K562 (cell line): ENCODE results near the gene PDZRN4. TPM values are rescaled to one million over a fixed set of nuclear protein-coding genes. Genes with fewer than 3 reads are reported as not detected.
"Not testable (repeated sequence)": the region's sequence is repeated elsewhere in the genome, so short reads cannot be mapped to it uniquely, and the experiment has no call there.

Experiments
- ATAC-seq: fragments of 200-7000 bp; cut with Tn5 transposase; 3 replicates; pipeline ENCODE4 v1.9.1; 2020; ENCODE audit warnings: moderate library complexity
- BruUV-seq: library from RNA; stranded (reverse); fragments of 400-500 nt; replicated peaks from 2 replicates; lab custom pipeline; 2021; lab: Mats Ljungman, UMichigan
- CTCF ChIA-PET: fragments of 300-600 bp; formaldehyde crosslinking; extraction: SDS; loops from one replicate; lab custom pipeline; 2021; ENCODE audit warnings: low intra/inter-chr PET ratio; lab: Yijun Ruan, JAX
- POLR2A ChIA-PET: fragments of 300-600, 350-650 bp; sonication (Branson Sonifier 250); formaldehyde crosslinking; extraction: SDS; loops from one replicate; lab custom pipeline; 2021; ENCODE audit warnings: antibody characterized with exemption, inconsistent platforms; lab: Yijun Ruan, JAX
- DNase-seq, 4 experiments: peaks; one replicate each; pipeline versions ENCODE4 v3.0.0 to v3.0.0-alpha.2; 2011 to 2018; ENCODE audit warnings: low spot score in 3 of 4, mixed read lengths in 3 of 4; ENCODE audit errors: extremely low read depth in 1 of 4
- FAIRE-seq: peaks from 2 replicates; lab custom pipeline; 2011; peaks lifted over from hg19 to GRCh38; lab: Jason Lieb, UNC
- H2AFZ ChIP-seq: 2 replicates; pipeline ENCODE4 v1.6.0; 2011; ENCODE audit warnings: low read depth, low read length, control low read depth, inconsistent platforms
- H3K27ac ChIP-seq: fragments of 200-600 bp; 3 replicates; pipeline ENCODE4 v1.8.0; 2011; ENCODE audit warnings: low read depth, mild to moderate bottlenecking, control low read depth, inconsistent platforms, low read length, moderate library complexity, mixed read lengths; ENCODE audit errors: extremely low read depth
- H3K27me3 ChIP-seq, 2 experiments: fragments of 300-600 bp in 1 of 2; 2 replicates in 1 of 2; 3 replicates in 1 of 2; pipeline versions ENCODE4 v1.6.0 to v1.8.0; 2011; ENCODE audit warnings: inconsistent platforms in 2 of 2, low read length in 2 of 2, mild to moderate bottlenecking in 1 of 2, mixed read lengths in 1 of 2, moderate library complexity in 1 of 2; ENCODE audit not compliant: control insufficient read depth in 2 of 2, insufficient read depth in 2 of 2
- H3K36me3 ChIP-seq: fragments of 300-600 bp; 3 replicates; pipeline ENCODE4 v1.8.0; 2011; ENCODE audit warnings: mild to moderate bottlenecking, low read length, inconsistent platforms; ENCODE audit not compliant: control insufficient read depth, insufficient read depth
- H3K4me1 ChIP-seq, 2 experiments: fragments of 200-600 bp in 1 of 2; replicated peaks in 1 of 2; 2 replicates in 1 of 2; 3 replicates in 1 of 2; pipeline versions ENCODE4 v1.5.1 to v1.8.0; 2011; ENCODE audit warnings: inconsistent platforms in 2 of 2, low read length in 2 of 2, mild to moderate bottlenecking in 1 of 2, mixed read lengths in 1 of 2, moderate library complexity in 1 of 2; ENCODE audit not compliant: control insufficient read depth in 2 of 2, insufficient read depth in 2 of 2
- H3K4me2 ChIP-seq: 2 replicates; pipeline ENCODE4 v1.6.1; 2011; ENCODE audit warnings: low read length, control low read depth, inconsistent platforms, mixed read lengths; ENCODE audit not compliant: insufficient read depth
- H3K4me3 ChIP-seq: fragments of 200-600 bp; sonication (generic), shearing (Covaris generic); 2 replicates; pipeline ENCODE4 v1.5.1; 2016; ENCODE audit warnings: control low read depth, inconsistent platforms
- H3K79me2 ChIP-seq: fragments of 200-600 bp; 3 replicates; pipeline ENCODE4 v1.8.0; 2011; ENCODE audit warnings: low read length, inconsistent platforms; ENCODE audit not compliant: control insufficient read depth, insufficient read depth
- H3K9ac ChIP-seq, 2 experiments: 2 replicates each; pipeline versions ENCODE4 v1.6.0 to v1.6.1; 2011; ENCODE audit warnings: low read depth in 2 of 2, low read length in 2 of 2, control low read depth in 1 of 2, inconsistent platforms in 1 of 2, mild to moderate bottlenecking in 1 of 2, mixed read lengths in 1 of 2; ENCODE audit not compliant: insufficient read depth in 1 of 2
- H3K9me1 ChIP-seq: one replicate; pipeline ENCODE4 v1.6.0; 2011; ENCODE audit warnings: inconsistent platforms, mild to moderate bottlenecking, low read length, moderate library complexity; ENCODE audit not compliant: control insufficient read depth, insufficient read depth
- H3K9me3 ChIP-seq: replicated peaks from 2 replicates; pipeline ENCODE4 v1.5.1; 2011; ENCODE audit warnings: low read depth, low read length, inconsistent platforms; ENCODE audit not compliant: control insufficient read depth, insufficient read depth
- H4K20me1 ChIP-seq: replicated peaks from 2 replicates; pipeline ENCODE4 v1.6.1; 2011; ENCODE audit warnings: low read length, inconsistent platforms, mixed read lengths; ENCODE audit not compliant: control insufficient read depth, insufficient read depth
- ARHGAP35 ChIP-seq: fragments of 450-650 bp; IDR thresholded peaks from 2 replicates; pipeline ENCODE4 v1.6.1; 2018; ENCODE audit not compliant: partially characterized antibody
- RAD21 ChIP-seq, 2 experiments: fragments of 250-450 bp in 1 of 2; fragments of 450-650 bp in 1 of 2; sonication (Bioruptor Pico) in 1 of 2; formaldehyde crosslinking in 1 of 2; IDR thresholded peaks in 1 of 2; conservative IDR thresholded peaks in 1 of 2; 2 replicates each; pipeline versions ENCODE4 v1.4.0 to v1.8.0; 2020 to 2022; ENCODE audit warnings: mild to moderate bottlenecking in 2 of 2, moderate library complexity in 1 of 2
- WGBS: fragments of 100-300 bp; shearing (Covaris generic); methylation state at CpG from one replicate; pipeline ENCODE4 v1.1.6; 2016; ENCODE audit warnings: low coverage, mixed read lengths; ENCODE audit not compliant: insufficient coverage; ENCODE audit errors: missing lambda C conversion rate; 5-methylcytosine and 5-hydroxymethylcytosine counted together
- in situ Hi-C: fragments of 300-500 bp; cut with MboI; formaldehyde crosslinking; loops from 4 replicates; pipeline ENCODE4 v1.15.0; 2018; ENCODE audit warnings: inconsistent platforms, mixed read lengths
- intact Hi-C: fragments of 100-400 bp; cut with micrococcal nuclease; formaldehyde crosslinking; loops from 2 replicates; pipeline ENCODE4 v1.14.2; 2022
- polyA plus RNA-seq, 8 experiments: library from polyadenylated mRNA; depleted of rRNA in 4 of 8; stranded (reverse) in 5 of 8; unstranded in 3 of 8; fragments of >200 nt; fragmentation: Nextera tagmentation in 2 of 8; fragmentation: Illumina TruSeq in 1 of 8; extraction: Ambion mirVana in 2 of 8; extraction: Trizol in 1 of 8; gene quantifications; 2 replicates each; pipeline versions ENCODE4 v1.2.1 to v1.2.3, GENCODE V29; 2011 to 2014; ENCODE audit warnings: inconsistent platforms in 1 of 8, missing spikeins in 1 of 8
- total RNA-seq, 7 experiments: library from RNA; depleted of rRNA in 6 of 7; stranded (reverse); fragments of >200 nt in 6 of 7; fragmentation: Illumina TruSeq in 2 of 7; extraction: Trizol in 2 of 7; gene quantifications; 2 replicates each; pipeline versions ENCODE4 v1.2.1 to v1.2.3, GENCODE V29; 2011 to 2021; ENCODE audit warnings: low replicate concordance in 1 of 7
- TF ChIP-seq, protein P1 (sequence below), 3 experiments: IDR thresholded peaks in 2 of 3; conservative IDR thresholded peaks in 1 of 3; 2 replicates each; pipeline ENCODE4 v1.5.1; 2011 to 2012; ENCODE audit warnings: low read length in 3 of 3, mild to moderate bottlenecking in 3 of 3, control low read depth in 2 of 3, improper control_type of control experiment in 1 of 3, inconsistent platforms in 1 of 3, low read depth in 1 of 3, mixed read lengths in 1 of 3, moderate library complexity in 1 of 3; ENCODE audit not compliant: insufficient read depth in 2 of 3

The PDZRN4 gene
- total and polyA plus RNA-seq, 9 of the 15 experiments (the other 6 are each of a cell fraction or from before 2014, with no cell fraction given), result not detected

DNA sequence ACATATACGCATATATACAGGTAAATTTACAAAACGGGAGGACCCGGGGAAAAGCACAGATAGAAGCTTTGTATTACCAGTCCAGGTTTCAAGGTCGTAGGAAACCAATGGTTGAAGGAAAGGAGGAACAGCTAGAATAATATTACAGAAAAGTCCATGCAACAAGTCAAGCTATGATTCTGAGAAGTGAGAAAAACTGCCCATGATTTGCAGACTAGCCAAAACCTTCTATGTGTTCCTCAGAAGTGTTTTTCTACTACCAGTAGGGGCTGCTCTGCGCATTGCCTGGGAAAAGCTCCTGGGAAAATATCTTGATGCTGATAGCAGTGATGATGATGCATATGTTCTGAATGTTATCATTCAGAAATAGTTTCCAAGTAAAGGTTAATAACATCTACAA lies 2.2 kb downstream of the PDZRN4 start:
- Histone ChIP-seq H3K9me3 (no peaks in the 10 kb centered on the region), H3K4me2 (no peak overlapping the region), H3K79me2 (no peaks in the 10 kb centered on the region), H4K20me1 (no peaks in the 10 kb centered on the region), H3K27ac (no peak overlapping the region), H3K9me1 (no peaks in the 10 kb centered on the region), H3K36me3 (no peaks in the 10 kb centered on the region), H3K4me1 (no peaks in the 10 kb centered on the region), H3K27me3 (no peaks in the 10 kb centered on the region), H3K4me3 (no peak overlapping the region), H3K9ac (no peak overlapping the region), H2AFZ (no peak overlapping the region)
- FAIRE-seq, result no peak
- TF ChIP-seq ARHGAP35 (no peak), RAD21 (CRISPR knock-in tag; conservative IDR thresholded peaks at IDR 0.05 in 1 of 2, IDR thresholded peaks at IDR 0.05 in 1 of 2) (peak; percentile 17 to 19; a peak in 3 of 4 replicates)
- TF ChIP-seq, protein P1, sequence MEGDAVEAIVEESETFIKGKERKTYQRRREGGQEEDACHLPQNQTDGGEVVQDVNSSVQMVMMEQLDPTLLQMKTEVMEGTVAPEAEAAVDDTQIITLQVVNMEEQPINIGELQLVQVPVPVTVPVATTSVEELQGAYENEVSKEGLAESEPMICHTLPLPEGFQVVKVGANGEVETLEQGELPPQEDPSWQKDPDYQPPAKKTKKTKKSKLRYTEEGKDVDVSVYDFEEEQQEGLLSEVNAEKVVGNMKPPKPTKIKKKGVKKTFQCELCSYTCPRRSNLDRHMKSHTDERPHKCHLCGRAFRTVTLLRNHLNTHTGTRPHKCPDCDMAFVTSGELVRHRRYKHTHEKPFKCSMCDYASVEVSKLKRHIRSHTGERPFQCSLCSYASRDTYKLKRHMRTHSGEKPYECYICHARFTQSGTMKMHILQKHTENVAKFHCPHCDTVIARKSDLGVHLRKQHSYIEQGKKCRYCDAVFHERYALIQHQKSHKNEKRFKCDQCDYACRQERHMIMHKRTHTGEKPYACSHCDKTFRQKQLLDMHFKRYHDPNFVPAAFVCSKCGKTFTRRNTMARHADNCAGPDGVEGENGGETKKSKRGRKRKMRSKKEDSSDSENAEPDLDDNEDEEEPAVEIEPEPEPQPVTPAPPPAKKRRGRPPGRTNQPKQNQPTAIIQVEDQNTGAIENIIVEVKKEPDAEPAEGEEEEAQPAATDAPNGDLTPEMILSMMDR (IDR thresholded peaks at IDR 0.05 in 2 of 3, conservative IDR thresholded peaks at IDR 0.05 in 1 of 3; ENCODE audit: insufficient read depth in 2 of 3, low read depth in 1 of 3, low read length in 3 of 3), result peak in 1 of 3 experiments; percentile 20; a peak in 2 of 6 replicates
- peak in 2 of 4 experiments; percentile 2 to 4 for DNase-seq
- BruUV-seq, result no TSS peak
- intact Hi-C loops (no loop called here), in situ Hi-C loops (no loop called here)
- ChIA-PET CTCF (no interaction called here), POLR2A (no interaction called here)
- ATAC-seq, result no peak
- WGBS, result 2% methylated on average over 5 of the region's 5 CpGs

GRCh38 chr12:41191549-41191948 lies 3.4 kb downstream of the PDZRN4 start:
- POLR2A ChIA-PET, H3K4me1 ChIP-seq, DNase-seq, H3K9me1 ChIP-seq, H4K20me1 ChIP-seq, H3K79me2 ChIP-seq, ATAC-seq, in situ Hi-C loops, FAIRE-seq, CTCF ChIA-PET, H3K27ac ChIP-seq, H3K27me3 ChIP-seq, BruUV-seq, H3K9ac ChIP-seq, H3K4me2 ChIP-seq, H2AFZ ChIP-seq, intact Hi-C loops, H3K4me3 ChIP-seq, H3K9me3 ChIP-seq, H3K36me3 ChIP-seq: not testable (repeated sequence)
- 2% methylated on average over 3 of the region's 3 CpGs for WGBS
